HepG2 (cell line): ENCODE results near the gene LUC7L2. TPM values are rescaled to one million over a fixed set of nuclear protein-coding genes. Genes with fewer than 3 reads are reported as not detected.

Experiments
- ATF1 ChIP-seq: IDR thresholded peaks from 2 replicates; pipeline ENCODE4 v1.6.1; 2016; ENCODE audit warnings: mild to moderate bottlenecking, control low read depth
- CCDC6 ChIP-seq: sonication (generic); formaldehyde crosslinking; IDR thresholded peaks from 2 replicates; pipeline ENCODE4 v1.8.1; 2022; ENCODE audit warnings: mild to moderate bottlenecking, missing genetic modification reagents, moderate library complexity
- EP300 ChIP-seq, 3 experiments: sonication (generic) in 1 of 3; formaldehyde crosslinking in 1 of 3; IDR thresholded peaks; 2 replicates each; pipeline versions ENCODE4 v1.5.1 to v1.6.1; 2011 to 2020; ENCODE audit warnings: low read depth in 2 of 3, low read length in 2 of 3, borderline replicate concordance in 1 of 3, improper control_type of control experiment in 1 of 3, mild to moderate bottlenecking in 1 of 3, missing genetic modification reagents in 1 of 3, moderate library complexity in 1 of 3
- ETS1 ChIP-seq: sonication (generic); formaldehyde crosslinking; IDR thresholded peaks from 2 replicates; pipeline ENCODE4 v1.4.0; 2020; ENCODE audit warnings: missing genetic modification reagents
- MIER3 ChIP-seq: IDR thresholded peaks from 2 replicates; pipeline ENCODE4 v1.6.1; 2016; ENCODE audit warnings: missing compliant biosample characterization, borderline replicate concordance
- NBN ChIP-seq: fragments of 450-650 bp; conservative IDR thresholded peaks from 2 replicates; pipeline ENCODE4 v1.6.1; 2017
- NRL ChIP-seq: sonication (generic); formaldehyde crosslinking; IDR thresholded peaks from 2 replicates; pipeline ENCODE4 v1.5.0; 2020; ENCODE audit warnings: missing genetic modification reagents, mild to moderate bottlenecking, moderate library complexity, borderline replicate concordance
- PATZ1 ChIP-seq: sonication (generic); formaldehyde crosslinking; IDR thresholded peaks from 2 replicates; pipeline ENCODE4 v1.4.0; 2020; ENCODE audit warnings: missing genetic modification reagents
- PAX8 ChIP-seq: sonication (generic); formaldehyde crosslinking; IDR thresholded peaks from 2 replicates; pipeline ENCODE4 v1.8.0; 2022; ENCODE audit warnings: mild to moderate bottlenecking, missing genetic modification reagents, borderline replicate concordance
- TERF1 ChIP-seq: sonication (generic); formaldehyde crosslinking; IDR thresholded peaks from 2 replicates; pipeline ENCODE4 v1.8.0; 2022; ENCODE audit warnings: mild to moderate bottlenecking, missing genetic modification reagents, moderate library complexity
- YY1 ChIP-seq: IDR thresholded peaks from 2 replicates; pipeline ENCODE4 v1.6.1; 2011; ENCODE audit warnings: low read length, low read depth, moderate library complexity, mild to moderate bottlenecking; ENCODE audit not compliant: insufficient read depth, insufficient replicate concordance
- ZMAT5 ChIP-seq: sonication (generic); formaldehyde crosslinking; IDR thresholded peaks from 2 replicates; pipeline ENCODE4 v1.5.0; 2020; ENCODE audit warnings: mild to moderate bottlenecking, low read depth, missing genetic modification reagents, borderline replicate concordance
- ZNF496 ChIP-seq: sonication (generic); formaldehyde crosslinking; IDR thresholded peaks from 2 replicates; pipeline ENCODE4 v1.8.1; 2023; ENCODE audit warnings: mild to moderate bottlenecking, moderate library complexity, missing genetic modification reagents; ENCODE audit not compliant: insufficient replicate concordance
- ZNF550 ChIP-seq: sonication (generic); formaldehyde crosslinking; IDR thresholded peaks from 2 replicates; pipeline ENCODE4 v1.4.0; 2020; ENCODE audit warnings: mild to moderate bottlenecking, missing genetic modification reagents, borderline replicate concordance
- ZNF672 ChIP-seq: sonication (generic); formaldehyde crosslinking; IDR thresholded peaks from 2 replicates; pipeline ENCODE4 v1.8.1; 2022; ENCODE audit warnings: missing genetic modification reagents
- ZNF687 ChIP-seq: sonication (generic); formaldehyde crosslinking; IDR thresholded peaks from 2 replicates; pipeline ENCODE4 v1.5.1; 2020; ENCODE audit warnings: mild to moderate bottlenecking, missing genetic modification reagents, moderate library complexity
- ZNF781 ChIP-seq: sonication (generic); formaldehyde crosslinking; IDR thresholded peaks from 2 replicates; pipeline ENCODE4 v1.5.1; 2020; ENCODE audit warnings: borderline replicate concordance, mild to moderate bottlenecking, missing genetic modification reagents; ENCODE audit errors: not compliant biosample characterization
- ZNF788 ChIP-seq: sonication (generic); formaldehyde crosslinking; IDR thresholded peaks from 2 replicates; pipeline ENCODE4 v1.5.0; 2020; ENCODE audit warnings: mild to moderate bottlenecking, missing genetic modification reagents, borderline replicate concordance
- polyA plus RNA-seq, 8 experiments: library from polyadenylated mRNA; depleted of rRNA in 3 of 8; stranded (reverse) in 7 of 8; unstranded in 1 of 8; fragments of >200 nt; fragmentation: Illumina TruSeq in 4 of 8; extraction: Trizol in 4 of 8; gene quantifications; 2 replicates each; pipeline versions ENCODE4 v1.2.1 to v1.2.3, GENCODE V29; 2011 to 2016; ENCODE audit warnings: low read depth in 4 of 8, missing spikeins in 1 of 8, mixed read lengths in 1 of 8; ENCODE audit not compliant: insufficient read depth in 1 of 8
- total RNA-seq, 5 experiments: library from RNA; depleted of rRNA; stranded (reverse); fragments of >200 nt; fragmentation: Illumina TruSeq; extraction: Trizol; gene quantifications; 2 replicates each; pipeline ENCODE4 v1.2.3, GENCODE V29; 2016; ENCODE audit warnings: low read depth in 1 of 5

Gene LUC7L2
- total and polyA plus RNA-seq, 2 of the 13 experiments (the other 11 are each of a cell fraction or from before 2014, with no cell fraction given), result 17.9 to 50.7 TPM

GRCh38 chr7:139360210-139360947 lies 685 bp downstream of the LUC7L2 start (continued):
- TF ChIP-seq ZNF687, result 0 out of 2 replicates have a peak, but pooled peaks have one; percentile 4
- TF ChIP-seq PAX8 (CRISPR knock-in tag), result no peak
- TF ChIP-seq EP300 (IDR thresholded peaks at IDR 0.05; ENCODE audit: low read depth in 2 of 2, low read length in 2 of 2), result 0 out of 4 replicates have a peak, but pooled peaks of 1 of the 2 experiments have one; percentile 2
- no peak for TF ChIP-seq EP300 (CRISPR knock-in tag; IDR thresholded peaks at IDR 0.05; ENCODE audit: borderline replicate concordance)
- TF ChIP-seq ZNF788 (CRISPR knock-in tag), result no peak
- TF ChIP-seq ZMAT5, result no peak
- TF ChIP-seq TERF1 (CRISPR knock-in tag), result no peak
- 0 out of 2 replicates have a peak, but pooled peaks have one; percentile 31 for TF ChIP-seq ETS1 (CRISPR knock-in tag)
- no peak for TF ChIP-seq ZNF672 (CRISPR knock-in tag)
- no peak for TF ChIP-seq MIER3 (CRISPR knock-in tag)
- no peak for TF ChIP-seq ZNF781
- TF ChIP-seq ZNF550 (CRISPR knock-in tag), result no peak
- no peak; the same call in none of the 2 replicates for TF ChIP-seq NRL (CRISPR knock-in tag)
- TF ChIP-seq ATF1 (CRISPR knock-in tag), result 0 out of 2 replicates have a peak, but pooled peaks have one; percentile 55
- 0 out of 2 replicates have a peak, but pooled peaks have one; percentile 46 for TF ChIP-seq CCDC6 (CRISPR knock-in tag)
- peak; percentile 64; the same call in 1 of the 2 replicates for TF ChIP-seq PATZ1 (CRISPR knock-in tag)
- peak; percentile 88 for TF ChIP-seq YY1
- no peak for TF ChIP-seq ZNF496 (CRISPR knock-in tag)
- no peak for TF ChIP-seq NBN
